ENCODE data around the gene NAV2. TPM values are rescaled to one million over a fixed set of nuclear protein-coding genes. Genes with fewer than 3 reads are reported as not detected.

The NAV2 gene
- total RNA-seq, 3 donors from 2014 or later: 21.9 to 65.9 (median 30.9) TPM

DNA sequence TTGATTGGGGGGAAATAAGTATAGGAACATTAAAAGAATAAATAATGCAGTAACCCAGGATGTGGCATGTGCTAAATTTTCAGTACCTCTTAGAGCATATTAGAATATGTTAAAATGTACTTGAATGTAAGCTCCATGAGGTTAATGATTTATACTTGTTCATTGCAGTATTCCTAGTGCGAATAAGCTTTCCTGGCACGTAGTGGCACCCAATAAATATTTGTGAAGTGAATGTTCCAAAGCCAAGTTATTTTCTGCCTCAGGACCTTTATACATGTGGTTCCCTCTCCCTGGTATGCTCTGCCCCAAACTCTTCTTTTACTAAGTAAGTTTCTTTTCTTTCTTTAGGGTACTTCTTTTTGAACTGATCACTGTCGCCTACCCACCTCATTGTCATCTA, 328.9 kb downstream of the NAV2 start:
- Histone ChIP-seq H3K4me1 (ENCODE audit: low read depth) (no peaks in the 10 kb centered on the region), H3K9me3 (no peaks in the 10 kb centered on the region), H3K4me3 (no peak overlapping the region), H3K36me3 (ENCODE audit: low read depth) (no peaks in the 10 kb centered on the region)
- DNase-seq: no peak
- intact Hi-C loops (cut with DNase I, micrococcal nuclease): no loop called here
- no peak for ATAC-seq
- TF ChIP-seq, protein P1, sequence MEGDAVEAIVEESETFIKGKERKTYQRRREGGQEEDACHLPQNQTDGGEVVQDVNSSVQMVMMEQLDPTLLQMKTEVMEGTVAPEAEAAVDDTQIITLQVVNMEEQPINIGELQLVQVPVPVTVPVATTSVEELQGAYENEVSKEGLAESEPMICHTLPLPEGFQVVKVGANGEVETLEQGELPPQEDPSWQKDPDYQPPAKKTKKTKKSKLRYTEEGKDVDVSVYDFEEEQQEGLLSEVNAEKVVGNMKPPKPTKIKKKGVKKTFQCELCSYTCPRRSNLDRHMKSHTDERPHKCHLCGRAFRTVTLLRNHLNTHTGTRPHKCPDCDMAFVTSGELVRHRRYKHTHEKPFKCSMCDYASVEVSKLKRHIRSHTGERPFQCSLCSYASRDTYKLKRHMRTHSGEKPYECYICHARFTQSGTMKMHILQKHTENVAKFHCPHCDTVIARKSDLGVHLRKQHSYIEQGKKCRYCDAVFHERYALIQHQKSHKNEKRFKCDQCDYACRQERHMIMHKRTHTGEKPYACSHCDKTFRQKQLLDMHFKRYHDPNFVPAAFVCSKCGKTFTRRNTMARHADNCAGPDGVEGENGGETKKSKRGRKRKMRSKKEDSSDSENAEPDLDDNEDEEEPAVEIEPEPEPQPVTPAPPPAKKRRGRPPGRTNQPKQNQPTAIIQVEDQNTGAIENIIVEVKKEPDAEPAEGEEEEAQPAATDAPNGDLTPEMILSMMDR (IDR thresholded peaks at IDR 0.05): no peak

DNA sequence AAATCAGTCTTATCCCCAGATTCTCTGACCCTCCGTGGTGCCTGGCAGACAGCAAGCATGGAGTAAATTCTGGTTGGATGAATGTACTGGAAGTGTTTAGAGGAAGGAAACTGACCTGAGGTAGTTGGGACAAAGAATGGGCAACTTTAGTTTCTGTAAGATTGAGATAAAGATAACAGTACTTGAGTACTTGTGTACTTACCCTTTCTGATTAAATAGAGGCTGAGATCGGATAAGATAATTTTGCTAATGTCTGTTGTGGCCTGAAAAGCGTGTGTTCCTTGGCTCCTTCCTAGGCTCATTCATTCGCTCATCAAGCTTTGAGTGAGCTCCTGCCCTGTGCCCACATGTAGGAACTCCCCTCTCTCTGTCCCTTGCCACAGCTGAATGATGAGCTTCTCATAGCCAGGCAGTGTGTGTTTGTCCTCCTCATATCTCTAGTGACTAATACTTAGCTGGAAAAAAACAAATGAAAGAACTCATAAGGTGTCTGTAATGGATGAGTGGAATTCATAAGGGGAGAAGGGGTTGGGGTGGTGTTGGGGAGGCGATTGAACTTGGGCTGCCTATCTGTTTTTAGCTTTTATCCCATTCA, 329.5 kb downstream of the NAV2 start:
- no peak for DNase-seq
- TF ChIP-seq, protein P1 (IDR thresholded peaks at IDR 0.05): no peak
- intact Hi-C loops (cut with DNase I, micrococcal nuclease): no loop called here
- H3K4me3 ChIP-seq: no peak overlapping the region
- no peaks in the 10 kb centered on the region for H3K9me3 ChIP-seq
- no peaks in the 10 kb centered on the region for H3K4me1 ChIP-seq (ENCODE audit: low read depth)
- no peaks in the 10 kb centered on the region for H3K36me3 ChIP-seq (ENCODE audit: low read depth)
- ATAC-seq: no peak

GRCh38 chr11:20042811-20043341, 330.2 kb downstream of the NAV2 start:
- ATAC-seq: no peak
- intact Hi-C loops (cut with DNase I, micrococcal nuclease): no loop called here
- TF ChIP-seq, protein P1 (IDR thresholded peaks at IDR 0.05): no peak

GRCh38 chr11:20043992-20044391, 331.4 kb downstream of the NAV2 start:
- H3K9me3 ChIP-seq: no peaks in the 10 kb centered on the region
- intact Hi-C loops (cut with DNase I, micrococcal nuclease): no loop called here
- H3K4me1 ChIP-seq (ENCODE audit: low read depth): no peaks in the 10 kb centered on the region
- ATAC-seq (no peak), DNase-seq (no peak)
- H3K4me3 ChIP-seq: no peak overlapping the region
- TF ChIP-seq, protein P1 (IDR thresholded peaks at IDR 0.05): no peak
- H3K36me3 ChIP-seq (ENCODE audit: low read depth): no peaks in the 10 kb centered on the region

More at GRCh38 chr11:20042811-20043341, 330.2 kb downstream of the NAV2 start:
- Histone ChIP-seq H3K4me3 (no peak overlapping the region), H3K9me3 (no peaks in the 10 kb centered on the region), H3K4me1 (ENCODE audit: low read depth) (no peaks in the 10 kb centered on the region), H3K36me3 (ENCODE audit: low read depth) (no peaks in the 10 kb centered on the region)
- DNase-seq: no peak

GRCh38 chr11:20045098-20045688, 332.6 kb downstream of the NAV2 start:
- DNase-seq (no peak), ATAC-seq (no peak)
- TF ChIP-seq, protein P1 (IDR thresholded peaks at IDR 0.05): no peak
- Histone ChIP-seq H3K36me3 (ENCODE audit: low read depth) (no peaks in the 10 kb centered on the region), H3K4me3 (no peak overlapping the region), H3K9me3 (no peaks in the 10 kb centered on the region), H3K4me1 (ENCODE audit: low read depth) (no peaks in the 10 kb centered on the region)
- intact Hi-C loops (cut with DNase I, micrococcal nuclease): no loop called here

Data from mucosa of descending colon (tissue), 3 donors.